HepG2 (cell line): ENCODE measurements around the gene ATRN. TPM values are rescaled to one million over a fixed set of nuclear protein-coding genes. Genes with fewer than 3 reads are reported as not detected.

ENCODE experiments used
- CTCF ChIP-seq: sonication (generic); formaldehyde crosslinking; IDR thresholded peaks from 2 replicates; pipeline ENCODE4 v1.5.0; 2020; ENCODE audit warnings: mild to moderate bottlenecking, missing genetic modification reagents, moderate library complexity
- FOXP1 ChIP-seq, 2 experiments: fragments of 450-650 bp in 1 of 2; IDR thresholded peaks; 2 replicates each; pipeline ENCODE4 v1.6.1; 2017 to 2018; ENCODE audit warnings: antibody characterized with exemption in 1 of 2
- SP5 ChIP-seq: IDR thresholded peaks from 2 replicates; pipeline ENCODE4 v1.6.1; 2016; ENCODE audit warnings: low read depth, borderline replicate concordance
- SRSF4 ChIP-seq: fragments of 200-400 bp; formaldehyde crosslinking; IDR thresholded peaks from one replicate; pipeline ENCODE4 v1.6.1; 2018; ENCODE audit warnings: mild to moderate bottlenecking, low read depth, low read length, moderate library complexity; ENCODE audit not compliant: poor library complexity, severe bottlenecking
- YEATS2 ChIP-seq: sonication (generic); formaldehyde crosslinking; IDR thresholded peaks from 2 replicates; pipeline ENCODE4 v1.4.0; 2020; ENCODE audit warnings: missing genetic modification reagents, borderline replicate concordance
- ZBTB33 ChIP-seq: sonication (generic); formaldehyde crosslinking; IDR thresholded peaks from 2 replicates; pipeline ENCODE4 v1.4.0; 2020; ENCODE audit warnings: missing genetic modification reagents
- ZFP91 ChIP-seq: sonication (generic); formaldehyde crosslinking; IDR thresholded peaks from 2 replicates; pipeline ENCODE4 v1.9.0; 2022; ENCODE audit warnings: missing genetic modification reagents, mild to moderate bottlenecking, borderline replicate concordance
- ZNF235 ChIP-seq: sonication (generic); formaldehyde crosslinking; IDR thresholded peaks from 2 replicates; pipeline ENCODE4 v1.8.1; 2023; ENCODE audit warnings: mild to moderate bottlenecking, missing genetic modification reagents, borderline replicate concordance
- ZNF280D ChIP-seq: sonication (generic); formaldehyde crosslinking; IDR thresholded peaks from 2 replicates; pipeline ENCODE4 v1.5.1; 2020; ENCODE audit warnings: mild to moderate bottlenecking, missing genetic modification reagents
- ZNF292 ChIP-seq: sonication (generic); formaldehyde crosslinking; IDR thresholded peaks from 2 replicates; pipeline ENCODE4 v1.8.1; 2022; ENCODE audit warnings: mild to moderate bottlenecking, low read depth, missing genetic modification reagents, borderline replicate concordance
- ZNF317 ChIP-seq: sonication (generic); formaldehyde crosslinking; IDR thresholded peaks from 2 replicates; pipeline ENCODE4 v1.5.0; 2020; ENCODE audit warnings: mild to moderate bottlenecking, missing genetic modification reagents
- ZNF513 ChIP-seq: sonication (generic); formaldehyde crosslinking; conservative IDR thresholded peaks from 2 replicates; pipeline ENCODE4 v1.5.0; 2020; ENCODE audit warnings: missing genetic modification reagents
- ZNF670 ChIP-seq: sonication (generic); formaldehyde crosslinking; IDR thresholded peaks from 2 replicates; pipeline ENCODE4 v1.8.0; 2022; ENCODE audit warnings: mild to moderate bottlenecking, missing genetic modification reagents, borderline replicate concordance
- ZNF841 ChIP-seq: sonication (generic); formaldehyde crosslinking; IDR thresholded peaks from 2 replicates; pipeline ENCODE4 v1.8.1; 2023; ENCODE audit warnings: missing genetic modification reagents, borderline replicate concordance
- polyA plus RNA-seq, 8 experiments: library from polyadenylated mRNA; depleted of rRNA in 3 of 8; stranded (reverse) in 7 of 8; unstranded in 1 of 8; fragments of >200 nt; fragmentation: Illumina TruSeq in 4 of 8; extraction: Trizol in 4 of 8; gene quantifications; 2 replicates each; pipeline versions ENCODE4 v1.2.1 to v1.2.3, GENCODE V29; 2011 to 2016; ENCODE audit warnings: low read depth in 4 of 8, missing spikeins in 1 of 8, mixed read lengths in 1 of 8; ENCODE audit not compliant: insufficient read depth in 1 of 8
- total RNA-seq, 5 experiments: library from RNA; depleted of rRNA; stranded (reverse); fragments of >200 nt; fragmentation: Illumina TruSeq; extraction: Trizol; gene quantifications; 2 replicates each; pipeline ENCODE4 v1.2.3, GENCODE V29; 2016; ENCODE audit warnings: low read depth in 1 of 5

Gene ATRN
- total and polyA plus RNA-seq, 2 of the 13 experiments (the other 11 are each of a cell fraction or from before 2014, with no cell fraction given) = 44.2 to 81.1 TPM

GRCh38 chr20:3553663-3554062 lies 82.8 kb downstream of the ATRN start (continued):
- TF ChIP-seq ZNF280D (CRISPR knock-in tag) (no peak), ZNF513 (no peak), SRSF4 (no peak), YEATS2 (CRISPR knock-in tag) (no peak; the same call in 1 of the 2 replicates), ZNF317 (CRISPR knock-in tag) (no peak), CTCF (CRISPR knock-in tag) (no peak), ZFP91 (CRISPR knock-in tag) (0 out of 2 replicates have a peak, but pooled peaks have one; percentile 17), FOXP1 (IDR thresholded peaks at IDR 0.05) (no peak), FOXP1 (CRISPR knock-in tag; IDR thresholded peaks at IDR 0.05) (peak; percentile 79), ZNF235 (CRISPR knock-in tag) (no peak), SP5 (CRISPR knock-in tag) (0 out of 2 replicates have a peak, but pooled peaks have one; percentile 9), ZBTB33 (CRISPR knock-in tag) (no peak), ZNF292 (CRISPR knock-in tag) (no peak), ZNF670 (CRISPR knock-in tag) (no peak), ZNF841 (CRISPR knock-in tag) (no peak)
